Loucy (cell line): Measurements from ENCODE around the gene NKPD1.

Experiments used
- H2AFZ ChIP-seq: fragments of 200-600 bp; sonication (generic); 2 replicates; pipeline ENCODE4 v1.6.0; 2016; ENCODE audit warnings: antibody characterized with exemption, mild to moderate bottlenecking, low read length, moderate library complexity
- H3F3A ChIP-seq: fragments of 200-600 bp; 2 replicates; pipeline ENCODE4 v1.6.0; 2016; ENCODE audit warnings: antibody characterized with exemption, low read depth, mild to moderate bottlenecking
- H3K27me3 ChIP-seq: fragments of 200-600 bp; sonication (generic); 2 replicates; pipeline ENCODE4 v1.6.1; 2014; ENCODE audit warnings: low read length, mild to moderate bottlenecking; ENCODE audit not compliant: insufficient read depth, poor library complexity, severe bottlenecking
- H3K36me3 ChIP-seq: fragments of 200-600 bp; sonication (generic); 2 replicates; pipeline ENCODE4 v1.6.1; 2016; ENCODE audit warnings: low read length; ENCODE audit not compliant: insufficient read depth
- H3K4me1 ChIP-seq: fragments of 200-600 bp; sonication (generic); 2 replicates; pipeline ENCODE4 v1.5.1; 2014; ENCODE audit warnings: low read length, mild to moderate bottlenecking; ENCODE audit not compliant: insufficient read depth, poor library complexity, severe bottlenecking
- H3K4me2 ChIP-seq: fragments of 200-600 bp; sonication (generic); 2 replicates; pipeline ENCODE4 v1.6.0; 2014; ENCODE audit warnings: antibody characterized with exemption, low read length, low read depth, mild to moderate bottlenecking; ENCODE audit not compliant: poor library complexity, severe bottlenecking
- H3K4me3 ChIP-seq: fragments of 200-600 bp; sonication (generic); 2 replicates; pipeline ENCODE4 v1.5.1; 2014; ENCODE audit warnings: low read length, mild to moderate bottlenecking, mixed read lengths; ENCODE audit not compliant: poor library complexity, severe bottlenecking
- H3K79me2 ChIP-seq: fragments of 200-600 bp; sonication (generic); 2 replicates; pipeline ENCODE4 v1.6.1; 2014; ENCODE audit warnings: low read length; ENCODE audit not compliant: insufficient read depth
- H3K9ac ChIP-seq: fragments of 200-600 bp; sonication (generic); 2 replicates; pipeline ENCODE4 v1.6.0; 2014; ENCODE audit warnings: mild to moderate bottlenecking, low read depth, low read length, moderate library complexity; ENCODE audit not compliant: poor library complexity, severe bottlenecking
- H3K9me2 ChIP-seq: fragments of 200-600 bp; sonication (generic); replicated peaks from 2 replicates; pipeline ENCODE4 v1.6.1; 2016; ENCODE audit warnings: low read depth, low read length, mixed read lengths
- H3K9me3 ChIP-seq: fragments of 200-600 bp; sonication (generic); 2 replicates; pipeline ENCODE4 v1.6.1; 2014; ENCODE audit warnings: mild to moderate bottlenecking, antibody characterized with exemption, low read length, low read depth; ENCODE audit not compliant: insufficient read depth
- H4K20me1 ChIP-seq: fragments of 200-600 bp; sonication (generic); 2 replicates; pipeline ENCODE4 v1.6.0; 2014; ENCODE audit warnings: antibody characterized with exemption, low read length, mild to moderate bottlenecking; ENCODE audit not compliant: insufficient read depth, poor library complexity, severe bottlenecking
- EZH2phosphoT487 ChIP-seq: fragments of 200-600 bp; IDR thresholded peaks from 2 replicates; pipeline ENCODE4 v1.6.1; 2018; ENCODE audit warnings: antibody characterized with exemption, mild to moderate bottlenecking, moderate library complexity, borderline replicate concordance
- TF ChIP-seq, protein P1 (sequence below): fragments of 200-600 bp; sonication (generic); conservative IDR thresholded peaks from 2 replicates; pipeline ENCODE4 v1.5.1; 2014; ENCODE audit warnings: mild to moderate bottlenecking, antibody characterized with exemption, low read length

Gene NKPD1, protein sequence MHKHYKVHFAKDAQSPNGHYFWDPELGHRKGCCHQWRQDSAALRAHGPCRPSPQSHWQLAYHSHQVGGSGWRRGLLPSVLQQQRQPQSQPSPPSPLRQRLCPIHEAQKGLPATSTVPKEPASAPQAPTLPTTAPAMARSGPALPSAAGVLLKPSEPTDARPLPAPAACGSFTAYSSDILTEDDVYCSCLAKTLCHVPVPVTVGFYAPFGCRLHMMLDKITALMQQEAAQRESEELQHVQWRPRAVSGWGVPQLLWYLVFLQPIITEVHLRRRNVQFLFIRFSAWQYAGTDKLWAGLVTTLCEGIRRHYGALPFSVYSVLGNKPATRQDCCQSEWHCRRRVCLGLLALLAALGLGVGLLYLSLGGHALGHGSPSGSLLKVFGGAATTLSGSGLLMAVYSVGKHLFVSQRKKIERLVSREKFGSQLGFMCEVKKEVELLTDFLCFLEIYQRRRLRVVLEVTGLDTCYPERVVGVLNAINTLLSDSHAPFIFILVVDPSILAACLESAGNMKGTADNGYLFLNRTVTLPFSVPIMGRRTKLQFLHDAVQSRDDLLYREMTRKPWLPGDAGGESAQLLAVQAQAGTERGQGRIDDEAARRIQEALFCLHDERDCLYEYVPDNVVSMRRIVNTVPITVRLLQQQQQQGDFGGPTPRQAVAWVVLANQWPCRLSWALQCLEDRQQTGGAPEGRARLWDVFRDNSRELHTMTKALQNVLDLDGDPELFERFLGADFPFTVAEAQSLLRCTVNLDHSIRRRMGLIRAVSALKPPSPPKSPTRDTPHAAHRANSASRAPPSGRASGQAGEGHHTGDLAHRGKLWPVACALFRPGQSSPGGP

DNA sequence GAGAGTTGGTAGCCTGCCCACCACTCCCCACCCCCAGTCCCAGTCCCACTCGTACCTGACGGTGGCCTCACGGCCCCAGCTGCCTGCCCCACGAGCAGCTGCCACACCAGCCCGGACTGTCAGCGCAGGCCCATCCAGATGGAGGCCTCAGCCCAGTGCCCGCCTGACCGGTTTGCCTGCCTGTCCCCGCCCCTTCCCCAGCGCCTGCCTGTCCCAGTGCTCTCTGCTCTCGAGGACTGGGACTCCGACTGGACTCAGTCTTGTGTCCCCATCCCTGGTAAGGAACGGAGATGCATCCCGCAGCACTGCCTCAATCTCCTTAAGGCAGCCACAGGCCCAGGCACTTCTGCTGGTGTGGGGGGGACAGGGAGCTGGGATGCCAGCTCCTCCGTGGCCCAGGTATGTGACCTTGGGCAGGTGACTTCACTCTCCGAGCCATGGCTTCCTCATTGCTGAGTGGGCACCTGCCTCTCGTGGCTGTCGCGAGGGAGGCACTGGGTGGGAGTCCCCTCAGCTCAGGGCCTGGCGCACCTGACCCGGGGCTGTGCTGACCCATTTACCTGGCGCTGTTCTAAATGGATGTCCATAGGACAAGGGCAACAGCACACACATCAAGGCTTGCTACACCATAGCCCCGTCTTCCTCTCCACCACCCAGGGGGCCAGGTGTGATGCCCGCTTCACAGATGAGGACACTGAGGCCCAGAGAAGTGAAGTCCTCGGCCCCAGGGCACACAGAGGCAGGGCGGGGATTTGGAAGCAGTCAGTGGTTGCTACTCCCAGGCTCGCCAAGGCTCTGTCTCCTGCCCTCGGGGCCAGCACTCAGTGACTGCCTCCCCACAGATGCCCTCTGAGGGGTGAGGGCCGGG lies at the start of gene NKPD1:
TSS of gene NKPD1 (minus strand) at position 113 of the 868 bp plus-strand sequence. CDS start 832 bp downstream, outside the sequence.
- Histone ChIP-seq H3K36me3 (no peaks in the 10 kb centered on the region), H3K4me1 (no peaks in the 10 kb centered on the region), H3K4me3 (no peak within 1 kb of the TSS), H3K4me2 (no peak within 1 kb of the TSS), H4K20me1 (no peaks in the 10 kb centered on the region), H2AFZ (no peak within 1 kb of the TSS), H3K27me3 (no peaks in the 10 kb centered on the region), H3F3A (no peaks in the 10 kb centered on the region), H3K9me2 (no peaks in the 10 kb centered on the region), H3K9me3 (no peaks in the 10 kb centered on the region), H3K9ac (no peak within 1 kb of the TSS), H3K79me2 (no peaks in the 10 kb centered on the region)
- no peak for TF ChIP-seq EZH2phosphoT487
- TF ChIP-seq, protein P1, sequence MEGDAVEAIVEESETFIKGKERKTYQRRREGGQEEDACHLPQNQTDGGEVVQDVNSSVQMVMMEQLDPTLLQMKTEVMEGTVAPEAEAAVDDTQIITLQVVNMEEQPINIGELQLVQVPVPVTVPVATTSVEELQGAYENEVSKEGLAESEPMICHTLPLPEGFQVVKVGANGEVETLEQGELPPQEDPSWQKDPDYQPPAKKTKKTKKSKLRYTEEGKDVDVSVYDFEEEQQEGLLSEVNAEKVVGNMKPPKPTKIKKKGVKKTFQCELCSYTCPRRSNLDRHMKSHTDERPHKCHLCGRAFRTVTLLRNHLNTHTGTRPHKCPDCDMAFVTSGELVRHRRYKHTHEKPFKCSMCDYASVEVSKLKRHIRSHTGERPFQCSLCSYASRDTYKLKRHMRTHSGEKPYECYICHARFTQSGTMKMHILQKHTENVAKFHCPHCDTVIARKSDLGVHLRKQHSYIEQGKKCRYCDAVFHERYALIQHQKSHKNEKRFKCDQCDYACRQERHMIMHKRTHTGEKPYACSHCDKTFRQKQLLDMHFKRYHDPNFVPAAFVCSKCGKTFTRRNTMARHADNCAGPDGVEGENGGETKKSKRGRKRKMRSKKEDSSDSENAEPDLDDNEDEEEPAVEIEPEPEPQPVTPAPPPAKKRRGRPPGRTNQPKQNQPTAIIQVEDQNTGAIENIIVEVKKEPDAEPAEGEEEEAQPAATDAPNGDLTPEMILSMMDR: no peak

DNA sequence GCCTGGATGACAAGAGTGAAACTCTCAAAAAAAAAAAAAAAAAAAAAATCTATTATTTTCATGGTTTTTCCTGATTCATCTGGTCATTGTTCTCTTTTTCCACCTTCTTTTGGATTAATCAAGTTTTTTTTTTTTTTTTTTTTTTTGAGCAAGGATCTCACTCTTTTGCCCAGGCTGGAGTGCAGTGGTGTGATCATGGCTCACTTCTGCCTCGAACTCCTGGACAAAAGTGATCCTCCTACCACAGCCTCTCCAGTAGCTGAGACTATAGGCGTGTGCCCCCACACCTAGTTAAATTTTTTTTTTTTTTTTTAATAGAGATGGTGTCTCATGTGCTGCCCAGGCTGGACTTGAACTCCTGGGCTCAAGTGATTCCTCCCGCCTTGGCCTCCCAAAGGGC lies 45.5 kb upstream of the NKPD1 start:
- no peak overlapping the region for H3K4me3 ChIP-seq
- no peaks in the 10 kb centered on the region for H3K9me2 ChIP-seq
- no peak for TF ChIP-seq EZH2phosphoT487
- TF ChIP-seq, protein P1: no peak
- H3F3A ChIP-seq: no peaks in the 10 kb centered on the region
- H3K27me3 ChIP-seq: no peaks in the 10 kb centered on the region
- no peaks in the 10 kb centered on the region for H3K9me3 ChIP-seq
- no peak overlapping the region for H3K9ac ChIP-seq
- no peak overlapping the region for H2AFZ ChIP-seq
- no peaks in the 10 kb centered on the region for H3K79me2 ChIP-seq
- no peaks in the 10 kb centered on the region for H3K4me1 ChIP-seq
- H3K36me3 ChIP-seq: no peaks in the 10 kb centered on the region
- H4K20me1 ChIP-seq: no peaks in the 10 kb centered on the region
- no peak overlapping the region for H3K4me2 ChIP-seq

DNA sequence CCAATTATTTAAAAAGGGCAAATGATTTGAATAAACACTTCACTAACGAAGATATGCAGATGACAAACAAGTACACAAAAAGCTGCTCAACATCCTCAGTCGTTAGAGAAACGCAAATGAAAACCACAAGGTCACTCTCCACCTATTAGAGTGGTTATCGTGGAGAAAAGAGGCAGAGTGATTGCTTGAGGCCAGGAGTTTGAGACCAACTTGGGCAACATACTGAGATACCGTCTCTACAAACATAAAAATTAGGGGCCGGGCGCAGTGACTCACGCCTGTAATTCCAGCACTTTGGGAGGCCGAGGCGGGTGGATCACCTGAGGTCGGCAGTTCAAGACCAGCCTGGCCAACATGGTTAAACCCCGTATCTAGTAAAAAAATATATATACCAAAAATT lies 45.0 kb upstream of the NKPD1 start:
- Histone ChIP-seq H3K36me3 (no peaks in the 10 kb centered on the region), H3F3A (no peaks in the 10 kb centered on the region), H3K4me2 (no peak overlapping the region), H3K79me2 (no peaks in the 10 kb centered on the region), H3K9me3 (no peaks in the 10 kb centered on the region), H2AFZ (no peak overlapping the region), H3K4me3 (no peak overlapping the region), H3K4me1 (no peaks in the 10 kb centered on the region), H4K20me1 (no peaks in the 10 kb centered on the region), H3K27me3 (no peaks in the 10 kb centered on the region), H3K9me2 (no peaks in the 10 kb centered on the region), H3K9ac (no peak overlapping the region)
- TF ChIP-seq EZH2phosphoT487: no peak
- TF ChIP-seq, protein P1: no peak
